Anterior cingulate cortex (tissue), 58 donors: ENCODE data around the gene KCNAB3.

Source experiments
- DNase-seq, 58 donors: peaks; one replicate each; lab custom pipeline; 2025; lab: John Stamatoyannopoulos, UW

KCNAB3 gene

DNA sequence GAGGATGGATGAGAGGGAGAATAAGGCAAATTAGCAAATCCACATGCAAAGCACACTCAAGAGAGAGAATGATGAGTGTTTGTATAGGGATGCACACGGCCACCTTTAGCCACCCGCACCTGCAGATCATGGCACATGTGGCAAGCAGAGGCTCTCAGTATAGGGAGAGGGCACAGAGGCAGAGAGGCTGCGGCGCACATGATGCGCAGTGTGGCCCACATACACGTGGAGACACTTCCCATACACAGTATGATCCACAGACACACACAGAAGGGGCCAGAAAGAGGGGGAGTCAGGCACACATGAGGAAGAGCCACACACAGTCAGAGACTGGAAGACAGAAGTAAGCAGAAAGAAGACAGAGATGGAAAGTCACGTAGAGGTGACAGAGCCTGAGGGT, 47.6 kb downstream of the KCNAB3 start:
- no peak for DNase-seq

DNA sequence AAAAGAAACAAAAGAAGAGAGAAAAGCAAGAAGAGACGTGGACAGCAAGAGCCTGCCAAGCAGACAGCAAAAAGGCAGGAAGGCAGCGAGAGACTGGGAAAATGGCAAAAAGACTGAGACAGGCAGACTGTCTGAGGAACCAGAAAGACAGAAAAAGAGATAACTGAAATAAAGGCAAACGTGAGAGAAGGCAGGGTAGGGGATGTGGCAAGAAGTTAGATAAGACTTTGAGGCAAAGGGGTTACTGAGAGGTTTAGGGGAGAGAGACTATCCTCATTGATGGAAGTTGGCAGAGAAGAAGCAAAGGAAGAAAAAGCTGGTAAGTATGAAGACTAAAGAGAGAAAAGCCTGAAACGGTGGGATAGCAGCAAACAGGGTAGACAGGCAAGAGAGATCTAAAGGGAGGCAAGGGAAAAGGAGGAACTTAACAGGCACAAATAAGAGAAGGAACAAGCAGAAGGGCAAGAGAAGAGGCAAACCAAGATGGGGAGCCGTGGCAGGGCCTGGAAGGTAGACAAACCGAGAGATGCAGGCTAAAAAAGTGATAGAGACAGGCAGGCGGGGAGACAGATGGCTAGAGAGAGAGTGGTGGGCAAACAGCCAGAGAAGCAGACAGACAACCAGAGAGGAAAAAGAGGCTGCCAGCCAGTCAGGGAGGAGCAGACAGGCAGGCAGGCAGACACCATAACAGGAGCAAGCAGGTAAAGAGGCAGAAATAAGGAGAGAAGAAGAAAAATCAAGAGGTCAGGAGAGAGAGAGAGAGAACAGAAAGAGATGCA, 48.2 kb downstream of the KCNAB3 start:
- DNase-seq = peak in 23 of 58 donors; percentile 14 to 66 (median 39)

DNA sequence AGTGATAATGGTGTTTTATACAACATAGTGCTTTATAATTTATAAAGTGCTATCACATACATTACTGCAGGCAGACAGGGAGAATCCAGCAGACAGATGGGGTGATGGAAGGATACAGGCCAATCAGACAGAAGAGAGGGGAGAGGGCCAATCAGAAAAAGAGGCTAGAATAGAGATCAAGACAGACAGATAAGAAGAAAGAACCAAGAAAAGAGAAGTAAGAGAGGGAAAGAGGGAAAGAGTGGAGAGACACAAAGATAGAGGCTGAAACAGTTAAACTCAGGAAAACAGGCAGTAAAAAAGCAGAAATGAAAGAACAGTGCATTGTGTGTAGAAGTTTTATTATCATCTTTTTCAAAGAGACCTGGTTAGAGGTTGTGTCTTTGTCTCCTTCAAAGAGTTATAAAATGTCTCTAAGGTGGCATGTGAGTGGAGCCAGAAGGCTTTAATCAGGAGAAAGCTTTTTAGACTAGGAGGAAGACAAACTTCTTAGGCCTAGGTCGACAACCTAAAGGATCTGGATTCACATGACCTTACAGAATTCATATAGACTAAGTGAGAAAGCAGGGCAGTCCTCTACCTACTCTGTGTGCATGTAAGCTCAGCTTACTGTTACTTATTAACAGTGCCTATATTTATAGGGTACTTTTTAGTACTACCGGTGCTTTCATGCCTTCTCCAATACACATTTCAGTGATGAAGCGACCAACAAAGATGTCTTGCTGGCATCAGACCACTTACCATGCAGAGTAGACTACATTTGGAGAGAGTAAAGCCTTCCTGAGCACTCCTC, 49.4 kb downstream of the KCNAB3 start:
- DNase-seq = no peak

GRCh38 chr17:7878234-7878633, 51.4 kb downstream of the KCNAB3 start:
- DNase-seq = no peak

DNA sequence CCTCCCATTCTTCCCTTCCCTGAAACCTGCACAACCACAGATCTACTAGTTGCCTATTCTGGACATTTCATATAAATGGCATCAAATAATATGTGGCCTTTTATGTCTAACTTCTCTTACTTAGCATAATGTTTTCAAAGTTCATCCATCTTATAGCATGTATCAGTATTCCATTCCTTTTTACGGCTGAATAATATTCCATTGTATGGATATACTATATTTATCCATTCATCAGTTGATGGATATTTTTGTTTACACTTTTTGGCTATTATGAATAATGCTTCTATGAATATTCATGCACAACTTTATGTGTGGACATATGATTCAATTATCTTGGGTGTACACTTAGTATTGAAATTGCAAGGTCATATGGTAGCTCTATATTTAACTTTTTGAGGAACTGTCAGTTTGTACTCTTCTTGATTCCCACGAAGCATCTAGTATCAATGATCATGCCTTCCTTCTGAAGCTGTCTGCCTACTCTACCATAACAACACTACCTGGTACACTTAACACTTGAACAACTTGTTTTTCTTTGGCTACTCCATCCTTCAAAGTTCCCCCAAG, 53.8 kb downstream of the KCNAB3 start:
- DNase-seq = no peak

DNA sequence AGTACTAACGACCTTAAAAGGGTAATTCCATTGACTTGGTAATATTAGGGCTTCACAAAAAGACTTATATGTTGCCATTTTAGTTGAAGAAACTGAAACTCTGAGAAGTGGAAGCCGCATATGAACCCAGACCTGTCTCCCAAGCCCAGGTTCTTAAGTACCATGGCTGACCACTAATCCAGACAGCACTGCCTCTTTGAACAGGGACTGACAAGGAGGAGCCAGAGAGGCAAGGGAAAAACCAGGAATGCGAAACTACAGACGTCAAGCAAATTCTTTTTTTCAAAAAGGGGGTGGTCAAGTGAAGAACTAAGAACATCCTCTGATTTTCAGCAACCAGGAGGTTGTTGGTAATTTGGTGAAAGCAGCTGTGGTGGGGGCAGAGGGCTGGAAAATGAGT, 56.6 kb downstream of the KCNAB3 start:
- DNase-seq = no peak
